WTC11 (cell line): Measurements from ENCODE around the gene TMPRSS5. TPM values are rescaled to one million over a fixed set of nuclear protein-coding genes. Genes with fewer than 3 reads are reported as not detected.

ENCODE experiments used
- ATAC-seq: fragments of 200-7000 bp; cut with Tn5 transposase; 2 replicates; pipeline ENCODE4 v1.10.0; 2021; ENCODE audit warnings: mild to moderate bottlenecking, moderate library complexity
- CTCF ChIA-PET: fragments of 300-600 bp; sonication (Branson Sonifier 250); formaldehyde crosslinking; loops from one replicate; lab custom pipeline; 2021; ENCODE audit warnings: antibody characterized with exemption; lab: Charles Lee
- POLR2A ChIA-PET: fragments of 350-600 bp; sonication (Branson Sonifier 250); formaldehyde crosslinking; loops from one replicate; lab custom pipeline; 2021; ENCODE audit warnings: antibody characterized with exemption; lab: Charles Lee
- DNase-seq: peaks from one replicate; pipeline ENCODE4 v3.0.0; 2021; ENCODE audit warnings: low spot score
- H3K27ac Mint-ChIP-seq: 2 replicates; pipeline ENCODE4 v1.8.0; 2021; ENCODE audit warnings: mixed read lengths
- H3K27me3 Mint-ChIP-seq: 2 replicates; pipeline ENCODE4 v1.8.0; 2021; ENCODE audit warnings: low read depth, mild to moderate bottlenecking, moderate library complexity, mixed read lengths
- H3K36me3 Mint-ChIP-seq: 2 replicates; pipeline ENCODE4 v1.8.0; 2021; ENCODE audit warnings: mixed read lengths
- H3K4me1 Mint-ChIP-seq: 2 replicates; pipeline ENCODE4 v1.8.0; 2022; ENCODE audit warnings: mixed read lengths
- H3K4me3 Mint-ChIP-seq: 2 replicates; pipeline ENCODE4 v1.8.0; 2021; ENCODE audit warnings: mild to moderate bottlenecking, moderate library complexity, mixed read lengths
- H3K9me3 Mint-ChIP-seq: 2 replicates; pipeline ENCODE4 v1.8.0; 2021; ENCODE audit warnings: mixed read lengths
- ARID4B ChIP-seq: sonication (generic); formaldehyde crosslinking; IDR thresholded peaks from 2 replicates; pipeline ENCODE4 v1.8.0; 2023; ENCODE audit warnings: missing genetic modification reagents, mild to moderate bottlenecking, borderline replicate concordance
- ATF3 ChIP-seq: sonication (generic); formaldehyde crosslinking; conservative IDR thresholded peaks from 2 replicates; pipeline ENCODE4 v1.8.1; 2022; ENCODE audit warnings: mild to moderate bottlenecking, missing genetic modification reagents
- CREM ChIP-seq: sonication (generic); formaldehyde crosslinking; IDR thresholded peaks from 2 replicates; pipeline ENCODE4 v1.8.1; 2022; ENCODE audit warnings: mild to moderate bottlenecking, missing genetic modification reagents, moderate library complexity
- FOXP4 ChIP-seq: sonication (generic); formaldehyde crosslinking; IDR thresholded peaks from 2 replicates; pipeline ENCODE4 v1.8.0; 2022; ENCODE audit warnings: mild to moderate bottlenecking, missing genetic modification reagents
- JUN ChIP-seq: sonication (generic); formaldehyde crosslinking; IDR thresholded peaks from 2 replicates; pipeline ENCODE4 v1.8.0; 2023; ENCODE audit warnings: mild to moderate bottlenecking, missing genetic modification reagents
- NFATC4 ChIP-seq: fragments of 250-450 bp; sonication (Bioruptor Pico); IDR thresholded peaks from 2 replicates; pipeline ENCODE4 v1.9.0; 2021; ENCODE audit warnings: mild to moderate bottlenecking
- NFYB ChIP-seq: sonication (generic); formaldehyde crosslinking; conservative IDR thresholded peaks from 2 replicates; pipeline ENCODE4 v1.8.0; 2022; ENCODE audit warnings: low read depth, missing genetic modification reagents
- NR1H2 ChIP-seq: sonication (generic); formaldehyde crosslinking; IDR thresholded peaks from 2 replicates; pipeline ENCODE4 v1.9.0; 2021; ENCODE audit warnings: mild to moderate bottlenecking, moderate library complexity, missing genetic modification reagents
- TEAD1 ChIP-seq: sonication (generic); formaldehyde crosslinking; IDR thresholded peaks from 2 replicates; pipeline ENCODE4 v1.8.0; 2022; ENCODE audit warnings: mild to moderate bottlenecking, missing genetic modification reagents
- TEAD4 ChIP-seq: sonication (generic); formaldehyde crosslinking; IDR thresholded peaks from 2 replicates; pipeline ENCODE4 v1.8.0; 2022; ENCODE audit warnings: mild to moderate bottlenecking, missing genetic modification reagents
- ZNF425 ChIP-seq: fragments of 250-450 bp; sonication (Bioruptor Pico); conservative IDR thresholded peaks from 2 replicates; pipeline ENCODE4 v1.9.0; 2021; ENCODE audit warnings: mild to moderate bottlenecking
- ZNF532 ChIP-seq: fragments of 250-450 bp; sonication (Bioruptor Pico); IDR thresholded peaks from 2 replicates; pipeline ENCODE4 v1.9.0; 2021; ENCODE audit warnings: mild to moderate bottlenecking, borderline replicate concordance
- ZNF671 ChIP-seq: fragments of 250-450 bp; sonication (Bioruptor Pico); IDR thresholded peaks from 2 replicates; pipeline ENCODE4 v1.8.0; 2021; ENCODE audit warnings: mild to moderate bottlenecking
- total RNA-seq: library from RNA; stranded (reverse); gene quantifications from 3 replicates; pipeline ENCODE4 v1.2.3, GENCODE V29; 2021

TMPRSS5 gene
- total RNA-seq, 1 experiment from 2014 or later = 1.7 TPM

GRCh38 chr11:113664981-113665710, 41.0 kb downstream of the TMPRSS5 start (continued):
- no peak for TF ChIP-seq ZNF532 (CRISPR knock-in tag)
- no peak for TF ChIP-seq NFATC4
- TF ChIP-seq TEAD1 (CRISPR knock-in tag) = no peak
- TF ChIP-seq JUN (CRISPR knock-in tag) = no peak
- no peak for TF ChIP-seq NFYB (CRISPR knock-in tag)
- TF ChIP-seq ZNF671 = no peak
- no peak for TF ChIP-seq CREM (CRISPR knock-in tag)
- TF ChIP-seq, all 79 proteins: peak for 0

- TF ChIP-seq NR1H2 (no peak), TEAD4 (CRISPR knock-in tag) (no peak), TEAD1 (CRISPR knock-in tag) (no peak), ZNF425 (no peak), ATF3 (no peak), NFYB (CRISPR knock-in tag) (no peak), ARID4B (CRISPR knock-in tag) (no peak), FOXP4 (CRISPR knock-in tag) (no peak)
- ATAC-seq = no peak
- Mint-ChIP-seq H3K9me3 (peaks cover 34% of the 10 kb centered on the region), H3K36me3 (peaks cover 17% of the 10 kb centered on the region), H3K4me1 (peaks cover 12% of the 10 kb centered on the region), H3K4me3 (no peak overlapping the region), H3K27ac (no peak overlapping the region), H3K27me3 (peaks cover 16% of the 10 kb centered on the region)
- DNase-seq = no peak
- ChIA-PET CTCF (no interaction called here), POLR2A (no interaction called here)
Measured at GRCh38 chr11:113664069-113664980, 41.8 kb downstream of the TMPRSS5 start.
